Measurements from ENCODE around the gene TRIM64.
"Not testable (repeated sequence)": the region's sequence is repeated elsewhere in the genome, so short reads cannot be mapped to it uniquely, and the experiment has no call there.

TRIM64 gene, protein sequence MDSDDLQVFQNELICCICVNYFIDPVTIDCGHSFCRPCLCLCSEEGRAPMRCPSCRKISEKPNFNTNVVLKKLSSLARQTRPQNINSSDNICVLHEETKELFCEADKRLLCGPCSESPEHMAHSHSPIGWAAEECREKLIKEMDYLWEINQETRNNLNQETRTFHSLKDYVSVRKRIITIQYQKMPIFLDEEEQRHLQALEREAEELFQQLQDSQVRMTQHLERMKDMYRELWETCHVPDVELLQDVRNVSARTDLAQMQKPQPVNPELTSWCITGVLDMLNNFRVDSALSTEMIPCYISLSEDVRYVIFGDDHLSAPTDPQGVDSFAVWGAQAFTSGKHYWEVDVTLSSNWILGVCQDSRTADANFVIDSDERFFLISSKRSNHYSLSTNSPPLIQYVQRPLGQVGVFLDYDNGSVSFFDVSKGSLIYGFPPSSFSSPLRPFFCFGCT

DNA sequence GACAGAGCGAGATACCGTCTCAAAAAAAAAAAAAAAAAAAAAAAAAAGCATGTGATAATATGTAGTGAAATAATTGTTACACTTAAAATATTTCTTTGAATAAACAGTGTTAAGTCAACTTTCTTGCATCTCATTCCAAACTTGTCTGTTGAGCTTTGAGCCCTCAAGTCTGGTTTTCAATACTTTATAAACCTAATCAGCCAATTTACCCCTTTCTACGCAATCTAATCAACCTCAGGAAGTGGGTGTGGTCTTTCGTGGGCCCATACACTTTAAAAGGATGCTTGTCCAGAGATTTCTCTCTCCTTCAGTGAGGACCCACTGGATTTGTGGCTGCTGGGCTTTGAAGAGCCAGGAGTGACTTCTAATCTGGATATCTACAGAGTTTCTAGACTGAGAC, at the start of gene TRIM64:
TSS of gene TRIM64 (plus strand) at position 301 of the 400 bp plus-strand sequence. CDS start 2,467 bp downstream, outside the sequence.
- in situ Hi-C loops (cut with HindIII; ENCODE audit: low pct_ligation_motif_present, low sequenced_read_pairs); DNase-seq; H3K27ac ChIP-seq; H3K27me3 ChIP-seq (replicated peaks); H3K4me3 ChIP-seq (ENCODE audit: low read depth, low read length); H3K36me3 ChIP-seq (replicated peaks): not testable (repeated sequence)

DNA sequence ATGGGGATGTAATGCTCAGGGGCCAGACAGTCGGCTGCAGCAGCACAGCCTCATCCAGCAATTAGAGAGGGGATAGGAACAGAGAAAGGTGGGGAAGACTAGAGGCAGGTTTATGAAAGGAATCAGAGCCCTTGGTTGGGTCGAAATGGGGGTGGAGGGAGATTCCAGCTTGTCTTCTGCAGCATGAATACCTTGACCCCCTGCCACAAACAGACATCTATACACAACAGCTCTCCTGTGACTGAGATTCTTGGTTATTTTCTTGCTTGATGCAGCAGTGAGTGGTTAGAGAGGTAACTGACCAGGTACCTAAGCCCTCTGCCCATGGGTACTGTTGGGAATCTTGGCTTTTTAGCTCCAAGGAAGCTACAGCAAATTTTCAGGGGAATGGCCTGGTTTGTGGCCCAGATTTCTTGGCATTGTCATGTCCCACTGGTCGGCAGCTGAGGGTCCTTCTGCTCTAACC, 43.6 kb upstream of the TRIM64 start, which contains the start of gene TRIM49D1:
TSS of gene TRIM49D1 (minus strand) at position 51 of the 466 bp plus-strand sequence. CDS start 4,535 bp downstream, outside the sequence.
- in situ Hi-C loops (cut with HindIII; ENCODE audit: low pct_ligation_motif_present, low sequenced_read_pairs): no loop called here
- Histone ChIP-seq H3K36me3 (replicated peaks) (no peaks in the 10 kb centered on the region), H3K4me3 (ENCODE audit: low read depth, low read length) (no peak within 1 kb of the TSS)

DNA sequence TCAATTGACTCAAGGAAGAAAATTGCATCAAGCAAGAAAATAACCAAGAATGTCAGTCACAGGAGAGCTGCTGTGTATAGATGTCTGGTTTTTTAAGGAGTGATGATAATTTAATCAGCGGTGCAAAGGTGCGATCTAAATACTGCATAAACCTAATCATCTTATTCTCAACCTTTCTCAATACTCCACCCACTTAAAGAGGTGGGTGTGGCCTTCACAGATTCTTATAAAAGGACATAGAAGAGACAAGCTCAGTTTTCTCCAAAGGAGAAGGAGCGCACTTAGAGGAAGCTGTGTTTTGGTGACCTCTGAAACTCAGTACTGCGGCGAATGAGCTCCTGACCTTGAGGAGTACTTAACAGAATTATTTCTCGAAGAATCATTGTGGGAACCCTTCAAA, 42.1 kb upstream of the TRIM64 start, which contains the start of gene TRIM49D2:
TSS of gene TRIM49D2 (plus strand) at position 301 of the 400 bp plus-strand sequence. CDS start 2,698 bp downstream, outside the sequence.
- in situ Hi-C loops (cut with HindIII; ENCODE audit: low pct_ligation_motif_present, low sequenced_read_pairs); H3K4me3 ChIP-seq (ENCODE audit: low read depth, low read length); H3K27ac ChIP-seq; DNase-seq; H3K36me3 ChIP-seq (replicated peaks); H3K27me3 ChIP-seq (replicated peaks): not testable (repeated sequence)

More for the DNA sequence above, 43.6 kb upstream of the TRIM64 start, which contains the start of gene TRIM49D1:
- H3K27ac ChIP-seq: no peak within 1 kb of the TSS
- no peak for DNase-seq
- H3K27me3 ChIP-seq (replicated peaks): no peaks in the 10 kb centered on the region
- TF ChIP-seq, protein P1, sequence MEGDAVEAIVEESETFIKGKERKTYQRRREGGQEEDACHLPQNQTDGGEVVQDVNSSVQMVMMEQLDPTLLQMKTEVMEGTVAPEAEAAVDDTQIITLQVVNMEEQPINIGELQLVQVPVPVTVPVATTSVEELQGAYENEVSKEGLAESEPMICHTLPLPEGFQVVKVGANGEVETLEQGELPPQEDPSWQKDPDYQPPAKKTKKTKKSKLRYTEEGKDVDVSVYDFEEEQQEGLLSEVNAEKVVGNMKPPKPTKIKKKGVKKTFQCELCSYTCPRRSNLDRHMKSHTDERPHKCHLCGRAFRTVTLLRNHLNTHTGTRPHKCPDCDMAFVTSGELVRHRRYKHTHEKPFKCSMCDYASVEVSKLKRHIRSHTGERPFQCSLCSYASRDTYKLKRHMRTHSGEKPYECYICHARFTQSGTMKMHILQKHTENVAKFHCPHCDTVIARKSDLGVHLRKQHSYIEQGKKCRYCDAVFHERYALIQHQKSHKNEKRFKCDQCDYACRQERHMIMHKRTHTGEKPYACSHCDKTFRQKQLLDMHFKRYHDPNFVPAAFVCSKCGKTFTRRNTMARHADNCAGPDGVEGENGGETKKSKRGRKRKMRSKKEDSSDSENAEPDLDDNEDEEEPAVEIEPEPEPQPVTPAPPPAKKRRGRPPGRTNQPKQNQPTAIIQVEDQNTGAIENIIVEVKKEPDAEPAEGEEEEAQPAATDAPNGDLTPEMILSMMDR (IDR thresholded peaks at IDR 0.05; ENCODE audit: low read depth, low read length, missing control alignments): no peak

DNA sequence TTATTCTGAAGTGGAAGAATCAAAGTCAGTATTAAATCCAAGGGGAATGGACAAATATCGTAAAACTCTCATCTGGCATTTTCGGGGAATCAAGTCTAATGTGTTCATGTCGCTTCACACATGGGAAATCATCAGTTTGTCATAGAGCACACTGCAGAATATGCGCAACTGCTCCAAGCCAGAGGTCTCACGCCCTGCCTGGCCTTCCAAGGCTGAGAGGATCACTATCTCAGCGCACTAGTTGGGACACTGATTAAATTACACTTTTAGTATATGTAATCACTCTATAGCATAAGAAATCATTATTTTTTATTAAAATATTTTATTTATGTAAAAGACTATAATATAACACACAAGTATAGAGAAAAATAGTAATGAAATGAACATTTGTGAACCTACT, 5.0 kb upstream of the TRIM64 start:
- H3K36me3 ChIP-seq (replicated peaks); H3K4me3 ChIP-seq (ENCODE audit: low read depth, low read length); H3K27me3 ChIP-seq (replicated peaks); DNase-seq; in situ Hi-C loops (cut with HindIII; ENCODE audit: low pct_ligation_motif_present, low sequenced_read_pairs); H3K27ac ChIP-seq: not testable (repeated sequence)
